GM12891 (cell line): Measurements from ENCODE around the gene NAV2.

Experiments used
- POLR2A ChIP-seq: IDR thresholded peaks from 2 replicates; pipeline ENCODE4 v1.6.1; 2011; ENCODE audit warnings: low read depth, low read length, control low read depth
- POLR2AphosphoS5 ChIP-seq: IDR thresholded peaks from 2 replicates; pipeline ENCODE4 v1.6.1; 2011; ENCODE audit warnings: low read depth, low read length, control low read depth
- TAF1 ChIP-seq: IDR thresholded peaks from 2 replicates; pipeline ENCODE4 v1.6.1; 2011; ENCODE audit warnings: low read depth, low read length, control low read depth

DNA sequence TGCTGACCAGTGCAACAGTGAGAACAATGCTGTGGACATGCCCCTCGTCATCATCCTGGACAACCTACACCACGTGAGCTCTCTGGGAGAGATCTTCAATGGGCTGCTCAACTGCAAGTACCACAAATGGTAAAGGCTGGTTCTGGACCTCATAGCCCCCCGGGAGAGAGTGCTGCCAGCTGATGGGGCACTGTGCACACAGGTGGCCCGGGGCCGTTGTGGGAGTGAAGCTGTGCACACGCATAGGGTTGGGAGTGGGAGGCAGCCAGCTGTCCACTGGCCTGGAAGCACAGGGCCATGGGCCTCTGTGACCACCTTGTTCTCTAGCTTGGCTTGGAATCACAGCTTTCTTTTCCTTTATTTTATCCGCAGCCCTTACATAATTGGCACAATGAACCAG, 390.6 kb downstream of the NAV2 start:
- TF ChIP-seq POLR2AphosphoS5 (no peak), POLR2A (no peak), TAF1 (no peak)
